DMS53 treated with DMSO at 0.1 percent for 48 hours (cell line): ENCODE results near the gene SMCO3.
A peak's percentile ranks its signal among the peaks of the same experiment; 100 is the strongest.

Experiments used
- DNase-seq: peaks from one replicate; lab custom pipeline; 2025; ENCODE audit not compliant: unreplicated experiment; lab: John Stamatoyannopoulos, UW

The SMCO3 gene

GRCh38 chr12:14814014-14814413 lies at the start of gene SMCO3:
Gene SMCO3 (minus strand): TSS chr12:14814182. CDS start chr12:14806680, 7,502 bp downstream.
- no peak for DNase-seq

- no peak for DNase-seq
These were observed 46.5 kb upstream of the SMCO3 start for GRCh38 chr12:14860490-14860889.

GRCh38 chr12:14858513-14858912 lies 44.5 kb upstream of the SMCO3 start:
- no peak for DNase-seq

GRCh38 chr12:14854586-14855183 lies 40.7 kb upstream of the SMCO3 start:
- no peak for DNase-seq

GRCh38 chr12:14853961-14854360 lies 40.0 kb upstream of the SMCO3 start:
- no peak for DNase-seq

GRCh38 chr12:14852880-14853279 lies 38.9 kb upstream of the SMCO3 start:
- no peak for DNase-seq

GRCh38 chr12:14850929-14851663 lies 37.1 kb upstream of the SMCO3 start:
- DNase-seq = no peak

GRCh38 chr12:14849661-14850060 lies 35.7 kb upstream of the SMCO3 start:
- DNase-seq = no peak

- no peak for DNase-seq
These were observed 33.0 kb upstream of the SMCO3 start for GRCh38 chr12:14846876-14847580.

- no peak for DNase-seq
These were observed 32.1 kb upstream of the SMCO3 start for GRCh38 chr12:14846042-14846587.

- DNase-seq = peak; percentile 83
These were observed 31.4 kb upstream of the SMCO3 start for GRCh38 chr12:14845350-14845750.

GRCh38 chr12:14844401-14844800 lies 30.4 kb upstream of the SMCO3 start:
- DNase-seq = no peak

GRCh38 chr12:14843425-14843887 lies 29.5 kb upstream of the SMCO3 start, which contains the start of gene ART4:
Gene ART4 (minus strand): TSS chr12:14843526. CDS start chr12:14843113, 413 bp downstream.
- DNase-seq = no peak

- no peak for DNase-seq
These were observed 28.3 kb upstream of the SMCO3 start for GRCh38 chr12:14842315-14842714.

GRCh38 chr12:14841761-14842160 lies 27.8 kb upstream of the SMCO3 start:
- DNase-seq = no peak

- DNase-seq = peak; percentile 96
These were observed 26.6 kb upstream of the SMCO3 start for GRCh38 chr12:14840616-14841015.

- DNase-seq = no peak
These were observed 25.3 kb upstream of the SMCO3 start for GRCh38 chr12:14839262-14839661.

GRCh38 chr12:14836336-14837210 lies 22.6 kb upstream of the SMCO3 start:
- DNase-seq = no peak

- no peak for DNase-seq
These were observed 20.5 kb upstream of the SMCO3 start for GRCh38 chr12:14834509-14834908.

GRCh38 chr12:14833952-14834351 lies 20.0 kb upstream of the SMCO3 start:
- no peak for DNase-seq

GRCh38 chr12:14833336-14833735 lies 19.4 kb upstream of the SMCO3 start:
- DNase-seq = no peak
